Measurements from ENCODE around the gene FTCD. TPM values are rescaled to one million over a fixed set of nuclear protein-coding genes. Genes with fewer than 3 reads are reported as not detected.

The FTCD gene
- total and polyA plus RNA-seq, 2 experiments from 2014 or later = not detected

- H3K9ac ChIP-seq = no peak overlapping the region
- TF ChIP-seq EZH2 (IDR thresholded peaks at IDR 0.05; ENCODE audit: insufficient read depth, poor library complexity, severe bottlenecking) (no peak), EZH2phosphoT487 (IDR thresholded peaks at IDR 0.05; ENCODE audit: insufficient read depth, low read depth) (no peak)
- no peaks in the 10 kb centered on the region for H3K27me3 ChIP-seq (replicated peaks; ENCODE audit: insufficient read depth)
- no peak overlapping the region for H3K4me3 ChIP-seq
- in situ Hi-C loops (cut with MboI) = no loop called here
- H2AFZ ChIP-seq = no peak overlapping the region
- H3K4me2 ChIP-seq (ENCODE audit: unreplicated experiment) = no peak overlapping the region
- peaks cover 17% of the 10 kb centered on the region; the same call in 1 of the 2 replicates for H3K36me3 ChIP-seq (ENCODE audit: low read depth)
- H3K27ac ChIP-seq = no peak overlapping the region
- no peaks in the 10 kb centered on the region for H4K20me1 ChIP-seq (ENCODE audit: insufficient read depth)
- DNase-seq = no peak
- H3K9me3 ChIP-seq (ENCODE audit: low read depth) = no peaks in the 10 kb centered on the region
- H3K4me1 ChIP-seq (ENCODE audit: insufficient read depth) = no peaks in the 10 kb centered on the region
- H3K79me2 ChIP-seq (ENCODE audit: insufficient read depth) = no peaks in the 10 kb centered on the region
- H3F3A ChIP-seq (ENCODE audit: insufficient read depth) = 0 out of 2 replicates have a peak, but pooled peaks cover 8% of the 10 kb centered on the region
- H3K9me2 ChIP-seq (ENCODE audit: insufficient read depth) = no peaks in the 10 kb centered on the region
- WGBS, 2 experiments (ENCODE audit: low coverage in 1 of 2, low lambda C conversion rate in 2 of 2, missing lambda C conversion rate in 2 of 2) = 77% methylated on average over 13 of the region's 13 CpGs
These were observed 44.3 kb upstream of the FTCD start for GRCh38 chr21:46199436-46200373.

DNA sequence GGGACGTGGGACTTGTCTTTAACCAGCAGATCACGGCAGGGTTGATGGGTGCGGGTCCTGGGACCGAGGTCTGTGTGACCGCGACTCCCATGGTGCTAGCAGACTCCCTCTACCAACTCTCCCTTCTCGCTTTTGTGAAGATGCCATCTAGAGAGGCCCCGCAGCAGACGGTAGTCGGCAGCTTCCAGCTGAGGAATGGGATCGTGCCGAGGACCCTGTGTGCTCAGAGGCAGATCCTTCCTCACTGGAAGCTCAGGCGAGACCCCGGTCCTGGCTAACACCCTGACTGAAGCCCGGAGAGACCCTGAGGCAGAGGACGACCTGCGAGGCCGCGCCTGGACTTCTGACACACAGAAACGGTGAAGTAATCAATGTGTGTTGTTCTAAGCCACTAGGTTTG is 41.4 kb upstream of the FTCD start:
- Histone ChIP-seq H2AFZ (no peak overlapping the region), H3K4me2 (ENCODE audit: unreplicated experiment) (no peak overlapping the region), H3K27me3 (replicated peaks; ENCODE audit: insufficient read depth) (no peaks in the 10 kb centered on the region), H3K79me2 (ENCODE audit: insufficient read depth) (no peaks in the 10 kb centered on the region), H4K20me1 (ENCODE audit: insufficient read depth) (no peaks in the 10 kb centered on the region), H3F3A (ENCODE audit: insufficient read depth) (0 out of 2 replicates have a peak, but pooled peaks cover 8% of the 10 kb centered on the region), H3K4me1 (ENCODE audit: insufficient read depth) (no peaks in the 10 kb centered on the region), H3K27ac (no peak overlapping the region), H3K4me3 (no peak overlapping the region), H3K36me3 (ENCODE audit: low read depth) (peaks cover 17% of the 10 kb centered on the region; the same call in 1 of the 2 replicates), H3K9me2 (ENCODE audit: insufficient read depth) (no peaks in the 10 kb centered on the region), H3K9ac (no peak overlapping the region), H3K9me3 (ENCODE audit: low read depth) (no peaks in the 10 kb centered on the region)
- in situ Hi-C loops (cut with MboI) = no loop called here
- WGBS, 2 experiments (ENCODE audit: low coverage in 1 of 2, low lambda C conversion rate in 2 of 2, missing lambda C conversion rate in 2 of 2) = 87 to 88% methylated on average over 20 of the region's 20 CpGs
- TF ChIP-seq EZH2phosphoT487 (IDR thresholded peaks at IDR 0.05; ENCODE audit: insufficient read depth, low read depth) (no peak), EZH2 (IDR thresholded peaks at IDR 0.05; ENCODE audit: insufficient read depth, poor library complexity, severe bottlenecking) (no peak)
- no peak for DNase-seq

DNA sequence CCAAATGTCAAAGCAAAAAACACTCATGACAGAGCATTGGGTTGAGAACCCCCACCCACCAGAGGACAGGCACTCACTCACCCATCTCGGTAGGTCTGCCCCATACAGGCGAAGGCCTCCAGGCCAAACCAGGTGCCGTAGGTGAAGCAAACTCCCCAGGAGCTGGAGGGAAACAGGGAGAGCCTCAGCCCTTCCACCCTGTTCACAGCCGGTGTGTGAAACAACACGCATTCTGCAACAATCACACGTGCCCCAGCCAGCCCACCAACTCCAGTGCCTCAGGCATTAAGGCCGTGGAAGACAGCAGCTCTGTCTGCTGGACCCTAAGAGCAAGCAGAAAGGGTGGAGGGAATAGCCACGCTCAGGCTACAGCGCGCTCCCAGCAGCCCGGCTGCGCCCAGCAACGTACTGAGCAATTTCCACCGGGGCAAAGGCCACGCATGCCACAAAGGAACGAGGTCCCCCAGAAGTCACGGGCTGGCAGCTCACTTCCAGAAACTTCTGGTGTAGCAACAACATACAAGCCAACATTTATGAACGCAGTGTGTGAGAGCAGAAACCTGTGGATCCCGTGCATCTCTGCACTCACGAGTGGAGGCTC is 40.3 kb upstream of the FTCD start:
- no peak overlapping the region for H2AFZ ChIP-seq
- H3F3A ChIP-seq (ENCODE audit: insufficient read depth) = 0 out of 2 replicates have a peak, but pooled peaks cover 7% of the 10 kb centered on the region
- no peaks in the 10 kb centered on the region for H3K9me3 ChIP-seq (ENCODE audit: low read depth)
- TF ChIP-seq EZH2 (IDR thresholded peaks at IDR 0.05; ENCODE audit: insufficient read depth, poor library complexity, severe bottlenecking) (no peak), EZH2phosphoT487 (IDR thresholded peaks at IDR 0.05; ENCODE audit: insufficient read depth, low read depth) (no peak)
- H3K4me3 ChIP-seq = no peak overlapping the region
- no peak overlapping the region for H3K27ac ChIP-seq
- peaks cover 17% of the 10 kb centered on the region; the same call in 1 of the 2 replicates for H3K36me3 ChIP-seq (ENCODE audit: low read depth)
- in situ Hi-C loops (cut with MboI) = no loop called here
- no peak overlapping the region for H3K4me2 ChIP-seq (ENCODE audit: unreplicated experiment)
- no peaks in the 10 kb centered on the region for H4K20me1 ChIP-seq (ENCODE audit: insufficient read depth)
- no peak overlapping the region for H3K9ac ChIP-seq
- 90 to 92% methylated on average over 20 of the region's 20 CpGs for WGBS, 2 experiments (ENCODE audit: low coverage in 1 of 2, low lambda C conversion rate in 2 of 2, missing lambda C conversion rate in 2 of 2)
- no peaks in the 10 kb centered on the region for H3K79me2 ChIP-seq (ENCODE audit: insufficient read depth)
- peaks cover 7% of the 10 kb centered on the region for H3K4me1 ChIP-seq (ENCODE audit: insufficient read depth)
- no peaks in the 10 kb centered on the region for H3K27me3 ChIP-seq (replicated peaks; ENCODE audit: insufficient read depth)
- DNase-seq = no peak
- H3K9me2 ChIP-seq (ENCODE audit: insufficient read depth) = no peaks in the 10 kb centered on the region

DNA sequence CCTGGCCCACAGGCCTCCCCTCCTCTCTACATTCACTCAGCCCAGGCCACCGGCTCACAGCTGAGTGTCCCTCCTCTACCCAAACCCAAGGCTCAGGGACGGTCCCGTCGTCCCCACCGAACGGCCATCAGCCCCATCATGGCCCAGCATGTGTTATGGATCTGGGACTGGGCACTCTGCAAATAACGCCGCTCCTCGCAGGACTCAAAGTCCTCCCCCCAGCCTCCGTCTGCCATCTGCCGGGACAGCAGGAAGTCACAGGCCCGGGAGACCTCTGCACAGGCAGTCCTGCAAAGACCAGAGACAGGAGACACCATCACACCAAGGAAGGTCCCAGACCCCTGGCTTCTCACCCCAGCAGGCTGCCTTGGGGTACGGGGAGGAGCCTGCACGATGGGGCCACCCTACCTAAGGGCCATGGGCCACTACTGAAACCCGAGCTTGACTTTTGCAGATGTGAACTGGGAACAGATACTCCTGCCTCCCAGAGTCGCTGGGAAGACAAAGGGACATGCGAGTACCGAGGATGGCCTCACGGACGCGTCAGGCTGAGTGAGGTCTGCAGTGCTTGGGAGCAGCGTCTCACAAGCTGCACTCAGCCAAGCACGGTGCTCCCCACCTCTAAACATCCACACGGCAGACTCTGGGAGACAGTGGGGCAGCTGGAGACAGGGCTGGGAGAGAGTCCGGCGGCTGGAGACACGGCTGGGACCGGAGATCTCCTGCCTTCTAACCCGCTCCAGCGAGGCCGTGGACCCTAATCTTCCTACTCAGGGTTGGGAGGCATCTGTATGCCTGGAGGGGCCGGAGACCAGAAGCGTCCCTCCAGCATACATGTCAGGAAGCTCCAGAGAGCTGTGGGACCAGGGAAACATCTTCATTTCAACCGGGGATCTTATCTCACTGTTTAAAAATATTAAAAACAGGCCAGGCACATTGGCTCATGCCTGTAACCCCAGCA is 39.3 kb upstream of the FTCD start:
- Histone ChIP-seq H3K4me3 (no peak overlapping the region), H3F3A (ENCODE audit: insufficient read depth) (no peaks in the 10 kb centered on the region), H3K79me2 (ENCODE audit: insufficient read depth) (no peaks in the 10 kb centered on the region), H3K9me3 (ENCODE audit: low read depth) (no peaks in the 10 kb centered on the region), H3K27me3 (replicated peaks; ENCODE audit: insufficient read depth) (no peaks in the 10 kb centered on the region), H3K4me1 (ENCODE audit: insufficient read depth) (peaks cover 9% of the 10 kb centered on the region), H4K20me1 (ENCODE audit: insufficient read depth) (no peaks in the 10 kb centered on the region), H2AFZ (no peak overlapping the region), H3K27ac (no peak overlapping the region), H3K9me2 (ENCODE audit: insufficient read depth) (no peaks in the 10 kb centered on the region), H3K36me3 (ENCODE audit: low read depth) (peaks cover 20% of the 10 kb centered on the region; the same call in 1 of the 2 replicates), H3K4me2 (ENCODE audit: unreplicated experiment) (no peak overlapping the region), H3K9ac (no peak overlapping the region)
- TF ChIP-seq EZH2phosphoT487 (IDR thresholded peaks at IDR 0.05; ENCODE audit: insufficient read depth, low read depth) = no peak
- no peak for TF ChIP-seq EZH2 (IDR thresholded peaks at IDR 0.05; ENCODE audit: insufficient read depth, poor library complexity, severe bottlenecking)
- DNase-seq = no peak
- in situ Hi-C loops (cut with MboI) = no loop called here
- 94% methylated on average over 32 to 34 of the region's 34 CpGs for WGBS, 2 experiments (ENCODE audit: low coverage in 1 of 2, low lambda C conversion rate in 2 of 2, missing lambda C conversion rate in 2 of 2)
